HG03342 (cell line): Measurements from ENCODE around the gene PRPF18.

Experiments used
- ATAC-seq: cut with Tn5 transposase; IDR thresholded peaks from one replicate; pipeline ENCODE4 v1.9.1; 2021; ENCODE audit warnings: mild to moderate bottlenecking, moderate library complexity; ENCODE audit not compliant: unreplicated experiment

Gene PRPF18

DNA sequence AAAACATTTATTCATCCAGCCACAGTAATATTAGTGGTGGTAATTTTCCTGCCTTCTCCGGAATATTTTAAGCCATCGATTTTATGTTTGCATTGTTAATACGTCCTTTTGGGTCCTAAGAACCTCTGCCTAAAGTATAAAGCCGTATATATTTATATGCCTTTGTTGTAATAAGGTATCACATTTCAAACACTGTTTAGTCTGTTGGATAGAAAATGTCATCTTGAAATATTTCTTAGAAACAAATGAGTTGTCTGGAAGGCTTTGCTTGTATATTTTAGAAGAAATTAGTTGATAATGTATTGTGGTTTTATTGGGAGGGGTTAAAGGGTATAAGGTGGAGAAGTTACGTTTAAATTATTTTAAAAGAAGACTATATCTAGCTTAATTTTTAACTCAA is 11.1 kb downstream of the PRPF18 start:
- ATAC-seq = no peak

DNA sequence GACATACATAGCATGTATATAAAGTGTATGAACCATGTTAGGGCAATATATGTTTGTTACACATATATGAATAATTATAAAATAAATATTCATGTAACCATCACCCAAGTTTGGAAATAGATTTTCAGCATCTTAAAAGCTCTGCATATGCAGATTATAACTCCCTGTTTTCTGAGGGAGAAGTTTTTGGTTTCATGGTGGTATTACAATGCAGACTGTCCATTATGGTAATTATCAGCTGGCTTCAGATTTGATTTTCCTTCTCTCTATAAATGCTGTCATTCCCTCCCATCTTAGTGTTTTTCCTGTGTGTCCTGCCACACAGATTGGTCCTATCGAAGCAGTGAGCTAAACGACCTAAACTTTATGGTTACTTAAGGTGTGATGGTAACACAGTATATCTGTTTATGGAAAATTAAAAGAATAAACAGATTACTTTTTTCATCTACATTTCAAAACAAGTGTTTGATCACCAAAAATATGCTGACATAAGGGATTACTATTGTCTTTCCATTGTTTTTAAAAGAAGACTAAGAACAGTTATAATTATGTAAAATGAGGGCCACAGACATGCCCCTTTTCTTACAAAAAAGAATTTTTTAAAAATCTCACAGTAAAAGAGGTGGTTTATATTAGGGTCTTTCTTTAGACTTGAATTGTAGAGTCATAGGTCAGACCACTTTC is 17.7 kb downstream of the PRPF18 start:
- ATAC-seq = no peak

DNA sequence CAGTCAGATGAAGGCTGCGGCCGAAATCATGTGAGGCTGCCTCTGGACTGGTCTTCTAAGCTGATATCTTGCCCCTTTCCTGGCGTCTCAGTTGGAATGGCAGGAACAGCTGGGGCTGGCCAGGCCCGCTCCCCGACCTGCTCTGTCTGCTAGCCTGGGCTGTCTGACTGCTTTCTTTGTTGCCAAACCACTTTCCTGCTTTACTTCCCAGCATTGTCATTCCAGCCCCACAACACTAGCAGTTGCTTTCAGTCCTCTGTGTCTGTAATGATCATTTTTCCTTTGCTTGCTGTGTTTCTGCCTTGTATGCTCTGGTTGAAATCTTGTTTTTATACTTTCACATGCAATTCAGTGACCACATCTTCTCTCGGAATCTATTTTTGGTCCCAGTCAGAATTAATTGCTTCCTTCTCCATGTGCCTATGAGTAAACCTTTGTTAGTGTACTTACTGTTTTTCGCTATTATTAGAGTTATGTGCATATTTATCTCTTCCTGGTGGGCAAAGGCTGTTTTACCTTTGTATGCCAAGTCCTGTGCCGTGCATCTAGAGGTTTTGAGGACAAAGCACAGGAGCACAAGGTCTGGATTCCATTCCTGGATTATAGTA is 21.6 kb downstream of the PRPF18 start:
- ATAC-seq = no peak

DNA sequence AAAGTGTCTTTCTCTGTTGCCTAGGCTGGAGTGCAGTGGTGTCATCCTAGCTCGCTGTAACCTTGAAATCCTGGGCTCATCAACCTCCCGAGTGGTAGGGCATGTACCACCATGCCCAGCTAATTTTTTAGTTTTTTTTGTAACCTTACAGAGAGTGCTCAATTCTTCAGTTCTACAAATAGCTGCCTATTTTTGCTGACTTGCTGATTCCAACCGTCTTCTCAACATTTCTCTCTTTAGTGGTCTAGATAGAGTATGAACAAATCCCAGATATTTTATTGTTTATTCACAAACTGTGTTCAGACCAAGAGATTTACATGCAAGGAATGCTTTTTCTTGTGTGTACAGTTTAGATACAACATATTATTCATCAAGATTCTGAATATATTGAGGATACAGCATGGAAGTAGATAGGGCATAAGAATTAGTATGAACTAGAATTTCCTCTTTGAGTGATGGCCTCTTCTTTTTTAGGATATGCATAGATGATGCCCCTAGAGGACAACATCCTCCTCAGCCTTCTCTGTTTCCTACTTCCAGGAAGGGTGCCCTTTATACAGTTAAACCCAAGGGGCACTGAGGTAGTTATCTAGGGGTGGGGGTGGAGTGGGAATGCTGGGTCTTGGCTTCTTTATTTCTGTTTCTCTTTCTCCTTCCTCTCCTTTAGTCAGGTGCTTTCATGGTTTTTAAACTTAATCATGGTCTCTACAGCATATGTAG is 26.0 kb downstream of the PRPF18 start:
- ATAC-seq = no peak

DNA sequence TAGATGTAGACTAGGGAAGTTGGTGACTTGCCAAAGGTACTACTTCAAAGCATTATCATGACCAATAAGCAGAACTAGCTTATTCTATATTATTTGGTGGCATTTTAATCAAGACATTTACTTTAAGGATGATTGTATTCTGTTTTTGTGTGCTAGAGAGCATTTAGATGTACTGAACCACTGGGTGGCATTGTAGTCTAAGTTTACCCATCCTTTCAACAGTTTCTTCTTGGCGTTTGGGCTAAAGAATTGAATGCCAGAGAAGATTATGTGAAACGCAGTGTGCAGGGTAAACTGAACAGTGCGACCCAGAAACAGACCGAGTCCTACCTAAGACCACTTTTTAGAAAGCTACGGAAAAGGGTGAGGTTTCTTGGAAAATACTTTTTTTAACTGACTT is 26.8 kb downstream of the PRPF18 start:
- ATAC-seq = no peak

DNA sequence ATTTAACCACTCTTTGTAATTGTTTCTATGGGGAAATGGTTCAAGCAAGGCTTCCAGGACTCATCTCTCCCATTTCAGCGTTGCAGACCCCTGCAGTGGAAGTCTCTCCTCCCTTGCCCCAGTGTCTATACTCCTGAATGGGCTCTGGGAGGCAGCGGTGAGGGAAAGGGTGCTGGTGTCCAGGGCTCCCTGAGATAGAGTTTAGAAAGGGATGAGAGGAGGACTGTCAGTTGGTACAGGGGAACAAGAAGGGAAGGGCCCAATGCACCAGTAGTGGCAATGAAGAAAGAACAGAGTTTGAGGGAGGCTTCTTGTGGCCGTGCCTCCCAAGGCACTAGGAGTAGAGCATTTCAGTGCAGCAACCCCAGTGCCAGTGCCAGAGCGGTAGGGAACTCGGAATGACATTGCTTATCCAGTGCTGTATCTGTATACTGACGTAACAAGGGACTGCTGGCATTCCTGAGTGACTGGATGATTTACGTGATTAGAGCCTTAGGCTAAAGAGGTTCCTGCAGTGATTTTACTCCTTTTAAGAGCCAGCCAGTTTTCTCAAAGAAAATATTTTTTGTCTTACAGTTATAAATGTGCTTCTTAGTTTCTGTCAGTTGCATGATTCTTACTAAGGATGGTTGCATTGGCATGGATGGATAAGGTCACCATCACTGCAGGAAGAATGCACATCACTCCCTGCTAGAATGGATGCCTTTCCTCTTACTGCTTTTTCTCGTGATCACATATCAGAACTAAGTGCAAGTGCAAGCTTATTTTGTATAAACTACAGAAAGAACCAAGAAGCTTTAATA is 28.0 kb downstream of the PRPF18 start:
- ATAC-seq = no peak

DNA sequence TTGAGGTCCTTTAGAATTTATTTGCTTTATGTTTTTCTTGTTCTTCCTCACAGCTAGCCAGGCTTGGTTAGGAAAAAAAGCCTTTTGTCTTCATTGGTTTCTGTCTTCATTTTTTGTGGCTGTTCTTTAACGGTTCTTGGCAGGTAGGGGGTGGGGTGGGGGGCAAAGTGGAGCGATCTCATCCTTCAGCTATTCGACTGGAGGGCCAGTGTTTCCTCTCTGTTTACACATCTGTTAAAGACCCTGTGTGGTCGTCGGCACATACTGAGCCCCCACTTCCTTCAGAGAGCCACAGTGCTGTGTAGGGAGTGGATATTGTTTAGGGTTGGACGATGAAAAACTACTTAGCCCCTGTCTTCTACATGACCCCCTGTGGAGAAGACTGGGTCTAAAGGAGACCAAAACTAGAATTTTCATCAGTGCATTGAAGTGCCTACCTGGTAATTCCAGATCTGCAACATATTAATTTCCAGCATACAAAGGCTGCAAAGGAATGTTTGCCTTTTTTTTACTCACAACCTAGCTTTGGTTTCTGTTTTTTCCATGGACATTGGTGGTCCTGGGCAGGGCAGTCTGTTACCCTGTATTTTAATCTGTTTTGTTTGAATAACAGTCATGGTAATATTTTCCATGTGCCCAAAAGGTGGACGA is 29.0 kb downstream of the PRPF18 start:
- ATAC-seq = no peak

DNA sequence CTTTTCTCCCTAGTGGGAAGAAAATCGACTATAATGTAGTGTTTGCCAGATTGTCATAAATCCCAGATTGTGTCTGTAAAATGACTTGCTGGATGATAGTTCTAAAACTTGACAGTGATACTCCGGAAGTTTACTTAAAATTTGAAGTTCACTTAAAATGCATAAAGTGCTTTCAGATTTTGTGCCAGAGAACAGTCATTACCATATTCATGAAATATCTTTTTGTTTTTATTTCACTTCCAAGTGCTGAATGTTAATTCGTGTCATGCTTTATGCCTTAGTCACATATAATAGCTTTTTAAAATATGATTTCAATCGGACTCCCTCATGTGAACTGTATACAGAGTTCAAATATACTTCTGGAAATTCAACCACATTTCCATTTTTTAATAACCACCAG is 30.4 kb downstream of the PRPF18 start:
- ATAC-seq = no peak

DNA sequence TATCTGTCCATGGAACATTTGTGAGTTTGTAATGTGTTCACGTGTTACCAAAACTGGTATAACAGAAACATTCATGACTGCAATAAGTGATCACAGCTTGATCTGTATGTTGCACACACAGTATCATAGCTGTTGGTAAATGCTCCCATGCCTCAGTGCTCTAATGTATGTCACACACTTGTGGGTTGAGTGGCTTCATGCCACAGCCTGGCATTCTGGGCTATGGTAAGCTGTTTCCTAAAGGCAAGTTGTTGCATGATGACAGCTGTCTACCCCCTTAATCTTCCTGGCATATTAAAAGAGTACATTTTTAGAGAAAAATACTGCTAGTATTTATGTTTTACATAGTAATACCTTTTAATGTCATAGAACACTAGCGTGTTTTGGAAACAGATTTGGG is 35.2 kb downstream of the PRPF18 start:
- ATAC-seq = no peak

DNA sequence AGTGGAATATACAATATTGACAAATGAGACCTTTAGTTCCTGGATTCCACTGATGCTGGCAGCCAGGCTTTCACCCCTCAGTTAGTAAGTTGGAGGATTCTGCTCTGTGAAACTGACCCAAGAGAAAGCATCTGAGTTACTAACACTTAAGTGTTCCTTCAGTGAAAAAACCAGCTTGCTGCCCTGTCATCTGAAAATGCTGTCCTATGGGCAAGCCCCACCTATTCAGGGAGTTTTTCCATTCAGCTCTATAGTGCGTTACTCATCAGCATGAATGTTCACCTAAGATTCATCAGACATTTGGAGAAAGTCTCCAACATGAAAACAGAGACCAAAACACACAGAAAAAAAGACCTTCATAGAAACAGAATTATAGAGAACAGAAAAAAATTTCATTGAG is 37.9 kb downstream of the PRPF18 start:
- no peak for ATAC-seq

DNA sequence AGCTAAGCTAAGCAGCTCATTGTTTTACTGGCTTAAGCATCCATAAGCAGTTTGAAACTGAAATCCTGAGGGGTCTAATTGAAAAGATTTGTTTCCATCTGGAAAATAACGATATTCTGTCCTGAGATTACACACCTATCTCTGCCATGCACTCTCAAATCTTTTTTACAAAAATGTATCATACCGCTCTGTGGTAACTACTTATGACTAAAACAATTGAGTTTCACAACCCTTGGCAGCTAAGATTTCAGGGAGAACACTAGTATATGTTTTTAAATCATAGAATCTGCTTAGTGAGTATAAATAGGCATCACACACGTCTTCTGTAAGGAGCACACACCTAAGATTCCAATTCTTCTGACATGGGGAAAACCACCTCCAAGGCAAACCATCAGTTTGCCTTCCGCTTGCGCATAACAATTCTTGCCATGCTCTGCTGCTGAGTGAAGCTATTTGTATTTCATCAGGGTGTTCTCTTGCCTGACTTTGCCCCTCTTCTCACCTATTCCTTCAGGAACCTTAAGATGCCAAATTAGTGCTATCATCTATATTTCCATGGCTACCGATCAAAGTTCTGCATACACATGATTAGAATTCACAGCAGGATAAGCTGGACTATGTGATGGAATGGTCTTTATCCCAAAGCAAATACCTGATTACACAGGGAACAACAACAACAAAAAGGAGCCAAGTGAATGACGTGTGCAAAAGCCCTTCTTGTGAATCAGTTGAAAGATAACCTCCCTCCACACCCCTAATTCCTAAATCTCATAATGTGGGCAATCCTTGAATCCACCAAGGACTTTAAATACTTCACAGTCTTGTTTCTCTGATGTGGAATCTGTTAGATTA is 40.9 kb downstream of the PRPF18 start:
- ATAC-seq = no peak

DNA sequence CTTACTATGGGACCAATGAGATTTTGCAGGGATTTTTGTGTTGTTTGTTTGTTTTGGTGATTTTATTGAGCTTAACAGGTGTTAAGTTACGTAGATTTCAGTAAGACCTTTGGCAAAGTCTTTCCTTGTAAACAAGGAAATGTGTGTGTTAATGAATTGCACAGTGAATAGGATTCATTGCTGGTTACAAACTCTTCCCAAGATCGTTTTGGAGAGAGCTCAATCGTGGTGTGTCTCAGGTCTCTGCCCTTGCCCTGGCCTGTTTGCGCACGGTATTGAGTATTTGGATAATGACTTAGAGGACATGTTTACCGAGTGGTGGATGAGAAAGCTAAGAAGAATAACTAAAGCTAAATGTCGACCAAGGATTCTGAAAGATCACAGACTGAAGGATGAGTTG is 41.9 kb downstream of the PRPF18 start:
- no peak for ATAC-seq

DNA sequence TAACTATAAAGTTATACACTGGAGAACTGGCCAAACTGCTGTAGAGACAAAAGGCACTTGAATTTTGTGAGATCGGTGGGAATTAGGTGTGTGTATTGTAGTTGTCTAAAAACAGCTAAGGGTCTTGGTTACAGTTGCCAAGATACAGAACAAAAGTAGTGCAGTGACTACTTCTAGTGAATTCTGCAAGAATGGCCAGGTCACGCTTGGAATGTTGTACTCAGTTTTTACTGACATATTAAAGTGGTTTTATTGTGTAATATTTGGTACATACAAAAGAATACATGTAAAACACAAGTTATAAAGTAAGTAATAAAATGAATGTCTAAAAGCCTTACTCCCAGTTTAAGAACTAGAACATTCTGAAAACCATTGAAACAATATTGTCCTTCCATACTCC is 42.4 kb downstream of the PRPF18 start:
- no peak for ATAC-seq

DNA sequence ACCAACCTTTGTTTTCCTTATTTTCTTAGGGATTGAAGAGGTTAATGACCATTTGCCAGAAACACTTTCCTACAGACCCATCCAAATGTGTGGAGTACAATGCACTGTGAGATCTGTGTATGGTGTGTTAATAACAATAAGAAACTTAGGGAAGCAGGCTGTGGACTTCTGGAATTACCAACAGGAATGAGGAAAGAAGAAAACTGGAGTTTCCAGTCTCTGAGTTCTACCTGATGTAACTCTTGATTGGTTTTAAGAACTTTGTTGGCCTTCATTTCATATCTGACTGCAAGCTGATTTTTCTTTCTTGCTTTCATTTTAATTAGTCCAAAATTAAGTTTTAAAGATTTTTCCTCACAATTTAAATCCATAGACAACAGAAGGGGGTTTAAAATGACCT is 43.5 kb downstream of the PRPF18 start:
- ATAC-seq = no peak

DNA sequence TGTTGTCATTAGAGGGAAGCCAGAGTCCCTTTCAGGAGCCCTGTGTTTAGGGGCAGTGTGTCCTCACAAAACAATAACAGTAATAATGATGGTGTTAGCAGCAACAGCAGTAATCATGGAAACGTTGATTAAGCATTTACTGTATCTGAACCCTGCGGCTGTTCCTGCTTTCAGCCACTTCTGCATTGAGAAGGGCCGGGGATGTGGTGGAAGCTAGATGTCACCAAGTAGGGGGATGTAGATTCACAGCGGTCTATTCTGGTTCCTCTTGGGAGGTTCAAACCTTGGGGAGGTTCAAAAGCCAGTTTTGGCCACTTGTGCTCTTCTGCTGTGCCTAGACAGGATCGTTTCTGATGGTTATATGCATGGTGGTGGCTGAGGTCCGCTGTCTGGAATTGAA is 44.8 kb downstream of the PRPF18 start:
- no peak for ATAC-seq

DNA sequence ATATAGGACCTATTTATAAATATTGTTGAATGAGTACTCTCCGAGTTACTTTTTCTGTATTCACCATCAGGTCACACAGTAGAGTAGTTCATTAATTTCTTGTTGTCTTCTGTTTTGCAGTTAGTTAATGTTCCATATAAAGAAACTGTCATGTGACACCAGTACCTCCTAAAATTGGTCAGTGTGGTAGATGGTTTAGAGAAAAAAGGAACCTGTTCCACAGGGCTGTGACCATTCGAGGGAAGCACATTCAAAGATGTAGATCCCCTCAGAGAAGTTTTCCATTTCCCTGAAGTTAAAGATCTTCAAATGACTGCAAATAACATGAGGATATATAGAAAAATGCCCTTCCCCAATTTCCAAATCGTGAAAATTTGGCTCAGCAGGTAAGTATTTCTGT is 45.7 kb downstream of the PRPF18 start:
- no peak for ATAC-seq

DNA sequence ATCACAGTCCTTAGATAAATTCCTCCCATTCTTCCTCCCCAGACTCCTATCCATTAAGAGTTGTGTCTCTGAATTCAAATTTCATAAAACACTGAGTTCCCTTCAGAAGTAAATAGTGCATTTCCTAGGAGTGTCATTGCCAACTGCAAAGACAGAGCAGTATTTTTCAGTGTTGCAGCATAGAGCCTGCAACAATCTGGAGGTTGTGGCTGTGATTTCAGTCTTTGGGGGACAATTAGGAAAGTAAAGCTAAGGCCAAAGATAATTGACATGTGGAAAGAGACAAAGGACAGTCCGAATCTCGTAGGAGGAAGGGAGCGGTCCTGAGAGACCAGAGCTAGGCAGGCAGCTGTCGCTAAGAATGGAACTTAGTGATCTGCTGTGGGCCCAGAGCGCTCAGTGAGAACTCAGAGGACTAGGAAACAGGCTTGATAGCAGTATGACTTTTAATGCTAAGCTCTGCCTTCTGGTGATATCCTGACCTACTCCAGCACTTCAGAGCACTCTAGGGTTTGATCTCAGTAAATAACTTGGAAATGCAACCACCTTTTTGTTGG is 46.2 kb downstream of the PRPF18 start:
- no peak for ATAC-seq

DNA sequence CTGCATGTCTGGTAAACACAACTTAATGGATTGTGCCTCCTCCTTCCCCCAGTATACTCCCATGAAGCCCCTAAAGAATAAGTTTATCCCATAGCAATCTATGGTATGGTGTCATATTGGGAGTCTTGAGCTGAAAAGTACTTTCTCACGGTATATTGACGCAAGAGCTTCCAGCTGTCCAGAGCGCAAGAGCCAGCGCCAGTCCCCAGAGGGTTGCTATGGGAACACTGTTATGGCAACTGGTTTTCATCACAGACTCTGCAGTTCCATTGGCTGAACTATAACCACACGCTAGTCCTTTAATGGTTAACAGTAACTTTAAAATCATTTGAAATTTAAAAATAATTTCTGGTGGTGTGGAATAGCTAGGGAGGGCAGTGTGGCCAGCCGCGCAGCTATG is 46.9 kb downstream of the PRPF18 start:
- no peak for ATAC-seq

DNA sequence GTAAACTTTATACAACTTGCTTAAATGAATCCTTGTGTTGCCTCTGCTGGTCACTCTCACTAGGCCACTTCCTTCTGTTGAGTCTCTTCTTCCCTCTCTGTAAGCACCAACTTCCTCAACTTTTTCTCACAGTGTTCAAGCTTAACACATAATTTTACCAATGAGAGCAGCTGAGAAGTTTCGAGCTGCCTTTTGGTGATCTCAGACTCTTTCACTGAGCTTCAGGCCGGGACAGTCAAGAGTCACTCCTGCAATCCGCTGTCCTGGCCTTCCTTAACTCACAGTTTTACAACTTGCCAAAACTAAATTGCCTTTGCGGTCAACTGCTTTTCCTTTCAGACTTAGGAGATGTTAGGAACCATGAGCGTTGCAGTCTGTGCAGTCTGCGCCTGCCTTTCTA is 47.4 kb downstream of the PRPF18 start:
- ATAC-seq = no peak

DNA sequence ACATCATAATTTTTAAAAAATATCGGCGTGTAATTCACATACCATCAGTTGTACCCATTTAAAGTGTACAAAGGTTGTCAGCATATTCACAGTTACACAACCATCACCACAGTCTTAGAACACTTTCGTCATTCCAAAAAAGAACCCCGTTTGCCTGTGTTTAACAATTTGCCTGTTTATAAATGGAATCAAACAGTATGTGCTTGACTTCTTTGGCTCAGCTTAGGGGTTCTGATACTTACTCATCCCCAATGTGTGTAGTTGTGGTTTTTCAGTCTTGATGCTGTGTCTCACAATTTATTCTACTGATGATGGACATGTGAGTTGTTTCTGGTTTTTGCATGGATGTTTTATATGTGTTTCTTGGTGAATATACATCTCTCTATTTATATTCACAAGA is 50.0 kb downstream of the PRPF18 start:
- ATAC-seq = no peak
